K562 (cell line): ENCODE data around the gene ANTXRL. TPM values are rescaled to one million over a fixed set of nuclear protein-coding genes. Genes with fewer than 3 reads are reported as not detected.

Experiments used
- ATAC-seq: fragments of 200-7000 bp; cut with Tn5 transposase; 3 replicates; pipeline ENCODE4 v1.9.1; 2020; ENCODE audit warnings: moderate library complexity
- BruUV-seq: library from RNA; stranded (reverse); fragments of 400-500 nt; replicated peaks from 2 replicates; lab custom pipeline; 2021; lab: Mats Ljungman, UMichigan
- CTCF ChIA-PET: fragments of 300-600 bp; formaldehyde crosslinking; extraction: SDS; loops from one replicate; lab custom pipeline; 2021; ENCODE audit warnings: low intra/inter-chr PET ratio; lab: Yijun Ruan, JAX
- POLR2A ChIA-PET: fragments of 300-600, 350-650 bp; sonication (Branson Sonifier 250); formaldehyde crosslinking; extraction: SDS; loops from one replicate; lab custom pipeline; 2021; ENCODE audit warnings: antibody characterized with exemption, inconsistent platforms; lab: Yijun Ruan, JAX
- DNase-seq, 4 experiments: peaks; one replicate each; pipeline versions ENCODE4 v3.0.0 to v3.0.0-alpha.2; 2011 to 2018; ENCODE audit warnings: low spot score in 3 of 4, mixed read lengths in 3 of 4; ENCODE audit errors: extremely low read depth in 1 of 4
- FAIRE-seq: peaks from 2 replicates; lab custom pipeline; 2011; peaks lifted over from hg19 to GRCh38; lab: Jason Lieb, UNC
- H2AFZ ChIP-seq: 2 replicates; pipeline ENCODE4 v1.6.0; 2011; ENCODE audit warnings: low read depth, low read length, control low read depth, inconsistent platforms
- H3K27ac ChIP-seq: fragments of 200-600 bp; 3 replicates; pipeline ENCODE4 v1.8.0; 2011; ENCODE audit warnings: low read depth, mild to moderate bottlenecking, control low read depth, inconsistent platforms, low read length, moderate library complexity, mixed read lengths; ENCODE audit errors: extremely low read depth
- H3K27me3 ChIP-seq, 2 experiments: fragments of 300-600 bp in 1 of 2; 2 replicates in 1 of 2; 3 replicates in 1 of 2; pipeline versions ENCODE4 v1.6.0 to v1.8.0; 2011; ENCODE audit warnings: inconsistent platforms in 2 of 2, low read length in 2 of 2, mild to moderate bottlenecking in 1 of 2, mixed read lengths in 1 of 2, moderate library complexity in 1 of 2; ENCODE audit not compliant: control insufficient read depth in 2 of 2, insufficient read depth in 2 of 2
- H3K36me3 ChIP-seq: fragments of 300-600 bp; 3 replicates; pipeline ENCODE4 v1.8.0; 2011; ENCODE audit warnings: mild to moderate bottlenecking, low read length, inconsistent platforms; ENCODE audit not compliant: control insufficient read depth, insufficient read depth
- H3K4me1 ChIP-seq, 2 experiments: fragments of 200-600 bp in 1 of 2; replicated peaks in 1 of 2; 2 replicates in 1 of 2; 3 replicates in 1 of 2; pipeline versions ENCODE4 v1.5.1 to v1.8.0; 2011; ENCODE audit warnings: inconsistent platforms in 2 of 2, low read length in 2 of 2, mild to moderate bottlenecking in 1 of 2, mixed read lengths in 1 of 2, moderate library complexity in 1 of 2; ENCODE audit not compliant: control insufficient read depth in 2 of 2, insufficient read depth in 2 of 2
- H3K4me2 ChIP-seq: 2 replicates; pipeline ENCODE4 v1.6.1; 2011; ENCODE audit warnings: low read length, control low read depth, inconsistent platforms, mixed read lengths; ENCODE audit not compliant: insufficient read depth
- H3K4me3 ChIP-seq: fragments of 200-600 bp; sonication (generic), shearing (Covaris generic); 2 replicates; pipeline ENCODE4 v1.5.1; 2016; ENCODE audit warnings: control low read depth, inconsistent platforms
- H3K79me2 ChIP-seq: fragments of 200-600 bp; 3 replicates; pipeline ENCODE4 v1.8.0; 2011; ENCODE audit warnings: low read length, inconsistent platforms; ENCODE audit not compliant: control insufficient read depth, insufficient read depth
- H3K9ac ChIP-seq, 2 experiments: 2 replicates each; pipeline versions ENCODE4 v1.6.0 to v1.6.1; 2011; ENCODE audit warnings: low read depth in 2 of 2, low read length in 2 of 2, control low read depth in 1 of 2, inconsistent platforms in 1 of 2, mild to moderate bottlenecking in 1 of 2, mixed read lengths in 1 of 2; ENCODE audit not compliant: insufficient read depth in 1 of 2
- H3K9me1 ChIP-seq: one replicate; pipeline ENCODE4 v1.6.0; 2011; ENCODE audit warnings: inconsistent platforms, mild to moderate bottlenecking, low read length, moderate library complexity; ENCODE audit not compliant: control insufficient read depth, insufficient read depth
- H3K9me3 ChIP-seq: replicated peaks from 2 replicates; pipeline ENCODE4 v1.5.1; 2011; ENCODE audit warnings: low read depth, low read length, inconsistent platforms; ENCODE audit not compliant: control insufficient read depth, insufficient read depth
- H4K20me1 ChIP-seq: replicated peaks from 2 replicates; pipeline ENCODE4 v1.6.1; 2011; ENCODE audit warnings: low read length, inconsistent platforms, mixed read lengths; ENCODE audit not compliant: control insufficient read depth, insufficient read depth
- CHD2 ChIP-seq: IDR thresholded peaks from 2 replicates; pipeline ENCODE4 v1.6.1; 2011; ENCODE audit warnings: low read depth, low read length
- HMGXB4 ChIP-seq: sonication (generic); formaldehyde crosslinking; IDR thresholded peaks from 2 replicates; pipeline ENCODE4 v1.8.1; 2023; ENCODE audit warnings: mild to moderate bottlenecking, missing genetic modification reagents
- KLF10 ChIP-seq: fragments of 250-450 bp; sonication (Bioruptor Pico); IDR thresholded peaks from 2 replicates; pipeline ENCODE4 v1.6.1; 2021; ENCODE audit warnings: matching md5 sums
- POLR3A ChIP-seq: IDR thresholded peaks from 2 replicates; pipeline ENCODE4 v1.6.1; 2011; ENCODE audit warnings: borderline replicate concordance, mild to moderate bottlenecking, moderate library complexity; ENCODE audit not compliant: insufficient read length, insufficient read depth; ENCODE audit errors: extremely low read depth
- SRF ChIP-seq, 2 experiments: fragments of 250-450, 450-650 bp in 1 of 2; sonication (Bioruptor Pico) in 1 of 2; sonication (generic) in 1 of 2; formaldehyde crosslinking; IDR thresholded peaks; 2 replicates each; pipeline versions ENCODE4 v1.5.0 to v1.5.1; 2020 to 2022; ENCODE audit warnings: mild to moderate bottlenecking in 1 of 2, missing genetic modification reagents in 1 of 2
- WGBS: fragments of 100-300 bp; shearing (Covaris generic); methylation state at CpG from one replicate; pipeline ENCODE4 v1.1.6; 2016; ENCODE audit warnings: low coverage, mixed read lengths; ENCODE audit not compliant: insufficient coverage; ENCODE audit errors: missing lambda C conversion rate; 5-methylcytosine and 5-hydroxymethylcytosine counted together
- in situ Hi-C: fragments of 300-500 bp; cut with MboI; formaldehyde crosslinking; loops from 4 replicates; pipeline ENCODE4 v1.15.0; 2018; ENCODE audit warnings: inconsistent platforms, mixed read lengths
- intact Hi-C: fragments of 100-400 bp; cut with micrococcal nuclease; formaldehyde crosslinking; loops from 2 replicates; pipeline ENCODE4 v1.14.2; 2022
- polyA plus RNA-seq, 8 experiments: library from polyadenylated mRNA; depleted of rRNA in 4 of 8; stranded (reverse) in 5 of 8; unstranded in 3 of 8; fragments of >200 nt; fragmentation: Nextera tagmentation in 2 of 8; fragmentation: Illumina TruSeq in 1 of 8; extraction: Ambion mirVana in 2 of 8; extraction: Trizol in 1 of 8; gene quantifications; 2 replicates each; pipeline versions ENCODE4 v1.2.1 to v1.2.3, GENCODE V29; 2011 to 2014; ENCODE audit warnings: inconsistent platforms in 1 of 8, missing spikeins in 1 of 8
- total RNA-seq, 7 experiments: library from RNA; depleted of rRNA in 6 of 7; stranded (reverse); fragments of >200 nt in 6 of 7; fragmentation: Illumina TruSeq in 2 of 7; extraction: Trizol in 2 of 7; gene quantifications; 2 replicates each; pipeline versions ENCODE4 v1.2.1 to v1.2.3, GENCODE V29; 2011 to 2021; ENCODE audit warnings: low replicate concordance in 1 of 7

The ANTXRL gene
- total and polyA plus RNA-seq, 9 of the 15 experiments (the other 6 are each of a cell fraction or from before 2014, with no cell fraction given): not detected

GRCh38 chr10:46287846-46288477 lies 1.2 kb downstream of the ANTXRL start:
- ChIA-PET CTCF (no interaction called here), POLR2A (interaction anchor here (1.6 kb wide), 1 partner anchor 11 kb away, joined by 4 read pairs; no protein-coding TSS in a partner anchor)
- Histone ChIP-seq H3K9me1 (no peaks in the 10 kb centered on the region), H3K27me3 (peaks cover 33 to 61% of the 10 kb centered on the region in 2 experiments), H3K27ac (no peak overlapping the region), H4K20me1 (0 out of 2 replicates have a peak, but pooled peaks cover 5% of the 10 kb centered on the region), H3K4me2 (no peak overlapping the region), H3K9me3 (no peaks in the 10 kb centered on the region), H3K9ac (no peak overlapping the region), H3K4me3 (no peak overlapping the region), H3K79me2 (no peaks in the 10 kb centered on the region), H3K4me1 (peaks cover 2 to 15% of the 10 kb centered on the region in 2 experiments; a peak in 3 of 5 replicates), H3K36me3 (no peaks in the 10 kb centered on the region), H2AFZ (no peak overlapping the region)
- DNase-seq (peak in 1 of 4 experiments; percentile 3), FAIRE-seq (no peak), ATAC-seq (no peak)
- BruUV-seq: no TSS peak
- in situ Hi-C loops: loop anchor here (25.0 kb wide), 1 partner anchor 1599 kb away; no protein-coding TSS in a partner anchor
- WGBS: under 1% methylated on average over 7 of the region's 7 CpGs
- TF ChIP-seq SRF (CRISPR knock-in tag; IDR thresholded peaks at IDR 0.05) (no peak), CHD2 (no peak), HMGXB4 (CRISPR knock-in tag) (no peak), POLR3A (no peak), KLF10 (no peak)
- intact Hi-C loops: no loop called here
